H1 (cell line): ENCODE results near the gene GAS7. TPM values are rescaled to one million over a fixed set of nuclear protein-coding genes. Genes with fewer than 3 reads are reported as not detected.

Experiments used
- EP300 ChIP-seq, 2 experiments: IDR thresholded peaks; 1 replicate in 1 of 2; 2 replicates in 1 of 2; pipeline ENCODE4 v1.6.1; 2011 to 2012; ENCODE audit warnings: low read depth in 2 of 2, low read length in 2 of 2, mild to moderate bottlenecking in 2 of 2, borderline replicate concordance in 1 of 2, inconsistent platforms in 1 of 2, moderate library complexity in 1 of 2
- POLR2AphosphoS5 ChIP-seq: IDR thresholded peaks from 2 replicates; pipeline ENCODE4 v1.6.1; 2011; ENCODE audit warnings: low read depth, low read length
- POU5F1 ChIP-seq: IDR thresholded peaks from 2 replicates; pipeline ENCODE4 v1.6.1; 2011; ENCODE audit warnings: low read depth, mild to moderate bottlenecking, low read length, moderate library complexity
- RXRA ChIP-seq: IDR thresholded peaks from 2 replicates; pipeline ENCODE4 v1.6.1; 2011; ENCODE audit warnings: low read depth, mild to moderate bottlenecking, low read length, moderate library complexity; ENCODE audit not compliant: insufficient read depth
- SP4 ChIP-seq: IDR thresholded peaks from 2 replicates; pipeline ENCODE4 v1.6.1; 2012; ENCODE audit warnings: low read length, inconsistent platforms
- polyA plus RNA-seq, 7 experiments: library from polyadenylated mRNA; depleted of rRNA in 3 of 7; stranded (reverse) in 5 of 7; unstranded in 2 of 7; fragments of >200 nt in 5 of 7; fragments of 200-250 nt in 2 of 7; gene quantifications; 1 replicate in 5 of 7; 2 replicates in 1 of 7; 4 replicates in 1 of 7; pipeline versions ENCODE4 v1.2.1 to v1.2.3, GENCODE V29; 2011 to 2013; ENCODE audit warnings: missing spikeins in 2 of 7, mixed read lengths in 2 of 7
- total RNA-seq: library from RNA; stranded (reverse); fragmentation: NEBNext Ultra II Directional; extraction: Animal tissue kit (Norgen Biotek cat#: 25700); gene quantifications from 2 replicates; pipeline ENCODE4 v1.2.1, GENCODE V29; 2021

Gene GAS7
- total and polyA plus RNA-seq, 2 of the 8 experiments (the other 6 are each of a cell fraction or from before 2014, with no cell fraction given) = 5.0 to 14.5 TPM

- TF ChIP-seq RXRA = no peak
- TF ChIP-seq EP300 (IDR thresholded peaks at IDR 0.05; ENCODE audit: borderline replicate concordance in 1 of 2, low read depth in 2 of 2, low read length in 2 of 2) = no peak
- no peak for TF ChIP-seq SP4
- TF ChIP-seq POLR2AphosphoS5 = no peak
- TF ChIP-seq POU5F1 = no peak
- TF ChIP-seq, all 59 proteins: peak for 0
These were observed 138.7 kb downstream of the GAS7 start (continued) for GRCh38 chr17:10059684-10060211.
